Stimulated activated CD4-positive, alpha-beta T cell treated with anti-CD3 and anti-CD28 coated beads, Interleukin-12 subunit alpha, Interleukin-12 subunit beta, amount 100 ng/mL, for 24 hours (primary cell): ENCODE data around the gene DNAJC1.

Experiments
- DNase-seq, 2 experiments: peaks; one replicate each; pipeline ENCODE4 v3.0.0-alpha.2; 2020; ENCODE audit warnings: low read depth in 2 of 2

DNAJC1 gene

GRCh38 chr10:22010539-22010938 is 7.0 kb upstream of the DNAJC1 start:
- no peak for DNase-seq

- DNase-seq, result no peak
Observed at GRCh38 chr10:22006379-22006884, 2.9 kb upstream of the DNAJC1 start.

- DNase-seq, result no peak
Observed at GRCh38 chr10:22005763-22006162, 2.2 kb upstream of the DNAJC1 start.

GRCh38 chr10:22003964-22004281 is 393 bp upstream of the DNAJC1 start:
- no peak for DNase-seq

GRCh38 chr10:22002591-22003176 is 846 bp downstream of the DNAJC1 start:
- peak in 1 of 2 experiments; percentile 9 for DNase-seq

GRCh38 chr10:21995557-21995956 is 8.0 kb downstream of the DNAJC1 start:
- DNase-seq, result no peak

GRCh38 chr10:21993360-21994001 is 10.0 kb downstream of the DNAJC1 start:
- no peak for DNase-seq

- no peak for DNase-seq
Observed at GRCh38 chr10:21991785-21992184, 11.7 kb downstream of the DNAJC1 start.

GRCh38 chr10:21990449-21990848 is 13.1 kb downstream of the DNAJC1 start:
- no peak for DNase-seq

- DNase-seq, result peak in 1 of 2 experiments; percentile 2
Observed at GRCh38 chr10:21989453-21990154, 13.9 kb downstream of the DNAJC1 start.

- no peak for DNase-seq
Observed at GRCh38 chr10:21985541-21985940, 18.0 kb downstream of the DNAJC1 start.

- DNase-seq, result no peak
Observed at GRCh38 chr10:21981118-21981517, 22.4 kb downstream of the DNAJC1 start.

- no peak for DNase-seq
Observed at GRCh38 chr10:21980691-21981090, 22.8 kb downstream of the DNAJC1 start.

GRCh38 chr10:21978191-21978862 is 25.2 kb downstream of the DNAJC1 start:
- no peak for DNase-seq

GRCh38 chr10:21976739-21977138 is 26.8 kb downstream of the DNAJC1 start:
- no peak for DNase-seq

- no peak for DNase-seq
Observed at GRCh38 chr10:21976280-21976679, 27.2 kb downstream of the DNAJC1 start.

- no peak for DNase-seq
Observed at GRCh38 chr10:21975378-21975990, 28.0 kb downstream of the DNAJC1 start.

GRCh38 chr10:21972584-21972983 is 30.9 kb downstream of the DNAJC1 start:
- no peak for DNase-seq

GRCh38 chr10:21969326-21970287 is 33.9 kb downstream of the DNAJC1 start:
- no peak for DNase-seq

GRCh38 chr10:21964983-21965665 is 38.4 kb downstream of the DNAJC1 start:
- no peak for DNase-seq
